ENCODE data around the gene TPH1.

The TPH1 gene

GRCh38 chr11:18046116-18046777 lies at the start of gene TPH1:
Gene TPH1 (minus strand): TSS chr11:18046269. CDS start chr11:18040762, 5,507 bp downstream.
- DNase-seq: no peak

DNA sequence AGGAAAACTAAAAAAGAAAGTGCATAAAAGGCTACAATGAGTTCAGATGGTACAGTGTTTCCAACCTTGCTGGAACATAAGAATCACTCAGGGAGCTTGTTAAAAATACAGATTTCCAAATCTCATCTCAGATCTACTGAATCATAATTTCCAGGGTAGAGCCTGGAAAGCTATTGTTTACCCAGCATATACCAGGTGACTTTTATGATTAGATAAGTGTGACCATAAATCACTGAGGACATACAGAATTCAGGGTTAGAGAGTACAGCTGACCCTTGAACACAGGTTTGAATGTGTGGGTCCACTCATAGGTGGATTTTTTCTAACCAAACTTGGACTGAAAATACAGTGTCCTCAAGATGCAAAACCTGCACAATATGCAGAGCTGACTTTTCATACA lies 47.9 kb upstream of the TPH1 start:
- no peak for DNase-seq

DNA sequence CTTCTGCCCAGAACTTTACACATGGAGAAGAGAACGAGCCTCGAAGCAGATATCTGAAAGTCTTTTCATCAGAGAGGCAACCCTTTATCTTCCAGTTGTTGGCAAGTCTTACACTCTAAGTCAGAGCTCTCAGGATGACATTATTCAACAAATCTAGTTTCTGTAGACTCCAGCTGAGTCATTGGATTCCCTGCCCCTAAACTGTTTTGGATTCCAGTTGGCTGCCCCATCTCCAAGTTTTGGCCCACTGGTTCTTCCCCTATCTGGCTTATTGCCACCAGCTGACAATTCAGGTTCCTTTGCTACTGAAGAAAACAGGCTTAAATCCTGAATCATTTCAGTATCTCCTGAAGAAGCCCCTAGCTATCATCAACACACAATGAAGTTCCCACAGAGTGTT lies 45.7 kb upstream of the TPH1 start:
- DNase-seq: no peak

- no peak for DNase-seq
Observed at GRCh38 chr11:18088966-18089365, 42.9 kb upstream of the TPH1 start.

- no peak for DNase-seq
Observed at GRCh38 chr11:18088366-18088765, 42.3 kb upstream of the TPH1 start.

DNA sequence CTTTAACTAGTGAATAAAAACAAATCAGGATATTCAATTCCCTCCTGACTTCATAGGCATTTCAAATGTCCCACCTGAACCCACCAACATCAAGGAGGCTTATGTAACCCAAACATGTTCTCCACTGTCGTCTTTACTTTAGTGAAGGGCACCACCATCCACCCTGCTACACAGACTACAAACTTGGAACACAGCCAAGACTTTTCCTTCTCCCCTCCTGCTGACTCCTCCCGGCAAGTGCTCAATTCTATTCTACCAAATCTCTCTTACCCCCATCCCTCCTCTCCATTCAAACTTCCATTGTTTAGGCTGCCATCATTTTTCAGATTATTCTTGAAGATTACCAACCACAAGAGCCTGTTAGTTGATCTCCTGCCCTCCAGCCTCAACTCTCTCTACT lies 35.5 kb upstream of the TPH1 start:
- DNase-seq: no peak

DNA sequence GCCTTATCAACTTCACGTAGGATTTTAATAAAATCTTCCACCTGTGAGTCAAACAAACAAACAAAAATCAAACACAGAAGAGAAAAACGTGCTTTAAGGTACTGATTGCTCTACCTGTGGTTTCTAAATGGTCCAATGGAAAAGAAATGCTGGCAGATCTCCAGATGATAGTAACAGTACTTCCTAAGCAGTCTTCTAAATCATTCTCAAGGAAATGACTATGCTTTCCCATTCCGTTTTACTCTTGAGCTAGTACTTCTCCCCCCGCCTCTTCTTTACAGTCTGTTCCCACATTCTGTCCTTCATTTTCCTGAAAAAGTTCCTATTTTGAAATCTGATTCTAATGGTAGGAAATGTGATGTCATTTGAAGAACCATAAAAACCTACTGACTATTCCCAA lies 34.4 kb upstream of the TPH1 start:
- no peak for DNase-seq

GRCh38 chr11:18078909-18079308 lies 32.8 kb upstream of the TPH1 start:
- DNase-seq: no peak

DNA sequence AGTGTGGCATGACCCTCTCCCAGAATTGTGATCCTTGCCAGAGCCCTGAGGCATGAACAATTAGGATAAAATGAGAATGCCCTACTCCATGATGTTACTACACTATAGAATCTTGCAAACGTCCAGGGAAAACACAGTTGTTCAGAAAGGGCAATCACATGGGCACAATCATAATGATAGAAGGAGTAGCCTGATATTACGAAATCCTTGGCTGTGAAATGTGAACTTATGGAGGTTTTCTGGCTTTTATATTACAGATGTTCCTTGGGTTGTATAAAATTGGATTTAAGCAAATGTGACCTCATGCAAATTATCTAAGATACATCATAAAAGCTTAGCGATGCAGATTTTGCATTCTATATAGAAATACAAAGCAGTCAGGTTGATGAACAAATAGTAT lies 29.4 kb upstream of the TPH1 start:
- no peak for DNase-seq

GRCh38 chr11:18071098-18071705 lies 25.1 kb upstream of the TPH1 start:
- DNase-seq: no peak

DNA sequence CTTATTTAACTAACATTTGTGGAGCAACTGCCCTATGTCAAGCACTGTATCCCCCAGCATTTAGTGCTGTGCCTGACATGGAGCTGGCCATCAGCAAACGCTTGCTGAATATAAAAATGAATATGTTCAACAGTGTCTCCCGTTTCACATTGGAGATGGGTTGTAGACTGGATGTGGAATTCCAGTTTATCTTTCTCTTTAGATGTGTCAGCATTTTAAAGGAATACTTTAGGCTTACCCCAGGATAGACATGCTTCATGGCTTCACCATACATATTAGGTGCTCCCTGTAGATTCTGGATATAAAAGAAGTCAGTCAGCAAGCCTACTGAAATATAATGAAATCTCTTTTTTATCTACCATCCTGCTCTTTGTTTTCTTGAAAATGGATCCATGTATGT lies 21.3 kb upstream of the TPH1 start:
- no peak for DNase-seq

- no peak for DNase-seq
Observed at GRCh38 chr11:18066626-18067025, 20.6 kb upstream of the TPH1 start.

DNA sequence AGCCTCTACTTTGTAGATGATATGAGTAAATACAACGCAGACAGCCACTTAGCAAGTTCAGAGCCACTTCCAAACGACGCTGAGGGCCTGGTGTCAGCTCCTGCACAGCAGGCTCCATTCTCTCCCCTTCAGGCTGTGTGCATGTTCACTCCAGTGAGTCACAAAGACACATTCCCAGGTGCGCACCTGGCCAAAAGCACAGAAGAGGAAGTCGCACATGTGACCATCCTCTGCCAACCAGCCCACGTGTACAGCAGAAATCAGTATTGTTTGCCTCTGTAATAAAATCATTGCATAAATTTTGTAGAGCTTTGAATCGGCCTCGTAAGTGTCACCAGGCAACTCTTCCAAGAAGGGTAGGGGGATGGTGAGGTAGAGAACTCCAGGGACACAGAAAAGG lies 19.5 kb upstream of the TPH1 start:
- DNase-seq: no peak

- DNase-seq: no peak
Observed at GRCh38 chr11:18064450-18065054, 18.5 kb upstream of the TPH1 start.

- no peak for DNase-seq
Observed at GRCh38 chr11:18063862-18064434, 17.9 kb upstream of the TPH1 start.

DNA sequence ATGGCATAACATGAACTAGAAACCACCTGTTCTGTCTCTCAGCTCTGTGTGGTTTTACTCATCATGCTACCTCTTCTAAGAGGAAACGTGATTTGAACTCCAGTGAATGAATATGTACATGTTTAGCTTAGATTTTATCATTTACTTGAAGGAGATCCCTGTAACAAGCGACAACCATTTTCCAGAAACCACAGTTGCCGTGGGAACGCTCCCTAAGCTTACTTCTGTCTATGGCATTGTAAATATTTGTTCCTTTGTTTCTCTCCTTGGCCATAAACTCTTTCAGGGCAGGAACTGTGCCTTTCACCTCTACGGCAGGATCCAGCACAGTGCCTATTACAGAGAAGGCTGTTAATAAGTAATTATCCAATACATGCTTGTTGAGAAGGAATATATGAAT lies 17.1 kb upstream of the TPH1 start:
- DNase-seq: no peak

GRCh38 chr11:18061351-18061750 lies 15.3 kb upstream of the TPH1 start:
- DNase-seq: no peak

DNA sequence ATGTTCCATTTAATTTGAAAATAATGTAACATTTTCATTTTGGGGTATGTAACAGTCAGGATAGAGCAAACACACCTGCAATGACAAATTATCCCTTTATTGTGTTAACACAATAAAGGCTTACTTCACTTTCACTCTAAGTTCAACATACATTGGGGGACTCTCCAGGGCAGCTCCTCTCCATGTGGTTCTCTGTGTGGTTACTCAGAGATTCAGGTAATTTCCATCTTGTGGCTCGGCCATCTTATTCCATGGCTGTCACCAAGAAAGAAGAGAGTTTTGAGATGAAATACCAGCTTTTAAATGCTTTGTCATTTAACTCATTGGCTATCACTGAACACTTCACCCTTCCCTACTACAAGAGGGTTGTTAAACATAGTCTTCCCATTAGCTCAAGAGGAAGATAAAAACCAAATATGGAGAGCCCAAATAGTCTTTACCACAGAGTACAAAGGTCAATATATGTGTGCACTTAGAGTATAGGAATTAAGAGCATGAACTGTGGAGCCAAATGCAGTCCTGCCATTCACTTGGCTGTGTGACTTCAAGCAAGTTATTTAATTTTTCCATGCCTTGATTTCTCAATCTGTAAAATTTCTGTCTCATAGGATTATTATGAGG lies 10.6 kb upstream of the TPH1 start:
- DNase-seq: no peak

GRCh38 chr11:18054511-18055103 lies 8.5 kb upstream of the TPH1 start:
- DNase-seq: no peak

GRCh38 chr11:18050848-18051247 lies 4.8 kb upstream of the TPH1 start:
- no peak for DNase-seq

- DNase-seq: no peak
Observed at GRCh38 chr11:18036456-18036855, 9.6 kb downstream of the TPH1 start.

DNA sequence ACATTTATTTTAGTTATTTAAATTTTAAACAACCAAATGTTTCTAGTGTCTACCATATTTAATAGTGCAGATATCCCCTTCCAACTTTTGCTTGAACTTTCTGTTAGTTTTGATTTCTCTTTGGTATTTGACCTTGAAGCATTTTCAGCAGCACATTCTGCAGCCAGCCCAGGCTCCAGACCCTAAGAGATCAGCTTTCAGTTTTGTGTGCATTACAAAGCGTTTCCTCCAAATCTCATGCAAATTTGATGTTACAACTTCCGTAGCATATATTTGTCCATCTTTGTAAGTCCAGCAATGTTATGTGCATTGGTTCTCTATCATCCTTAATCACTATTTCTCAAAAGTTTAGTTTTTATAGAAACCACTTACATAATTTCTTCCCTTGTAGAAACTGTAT lies 18.6 kb downstream of the TPH1 start:
- DNase-seq: no peak

GRCh38 chr11:18022419-18022818 lies 23.6 kb downstream of the TPH1 start:
- DNase-seq: no peak
